GM19468 (cell line): Measurements from ENCODE around the gene SRPRA.
A peak's percentile ranks its signal among the peaks of the same experiment; 100 is the strongest.
"Not testable (repeated sequence)": the region's sequence is repeated elsewhere in the genome, so short reads cannot be mapped to it uniquely, and the experiment has no call there.

Source experiments
- ATAC-seq: cut with Tn5 transposase; IDR thresholded peaks from one replicate; pipeline ENCODE4 v1.9.1; 2021; ENCODE audit warnings: mild to moderate bottlenecking, moderate library complexity, moderate number of reproducible peaks; ENCODE audit not compliant: unreplicated experiment; ENCODE audit errors: extremely low read depth

SRPRA gene

GRCh38 chr11:126268708-126269579 lies at the start of gene SRPRA, which contains the start of gene FOXRED1:
Gene SRPRA (minus strand): TSS chr11:126268895. CDS start chr11:126268804, 91 bp downstream.
Gene FOXRED1 (plus strand): TSS chr11:126269154. CDS start chr11:126269207, 53 bp downstream.
- ATAC-seq: peak; percentile 96

- ATAC-seq: no peak
Observed at GRCh38 chr11:126317756-126318573, 49.3 kb upstream of the SRPRA start.

GRCh38 chr11:126317432-126317755 lies 48.7 kb upstream of the SRPRA start:
- no peak for ATAC-seq

GRCh38 chr11:126313826-126314225 lies 45.1 kb upstream of the SRPRA start:
- ATAC-seq: no peak

- no peak for ATAC-seq
Observed at GRCh38 chr11:126312961-126313360, 44.3 kb upstream of the SRPRA start.

GRCh38 chr11:126311401-126312291 lies 43.0 kb upstream of the SRPRA start:
- ATAC-seq: peak; percentile 78

- no peak for ATAC-seq
Observed at GRCh38 chr11:126310992-126311310, 42.3 kb upstream of the SRPRA start.

GRCh38 chr11:126310200-126310991 lies 41.7 kb upstream of the SRPRA start:
- ATAC-seq: no peak

- ATAC-seq: not testable (repeated sequence)
Observed at GRCh38 chr11:126308771-126309170, 40.1 kb upstream of the SRPRA start.

GRCh38 chr11:126308271-126308671 lies 39.6 kb upstream of the SRPRA start:
- no peak for ATAC-seq

GRCh38 chr11:126307706-126308105 lies 39.0 kb upstream of the SRPRA start:
- ATAC-seq: no peak

GRCh38 chr11:126305699-126306098 lies 37.0 kb upstream of the SRPRA start:
- no peak for ATAC-seq

GRCh38 chr11:126304457-126305075 lies 35.9 kb upstream of the SRPRA start:
- ATAC-seq: no peak

GRCh38 chr11:126303623-126304456 lies 35.1 kb upstream of the SRPRA start, which contains the start of gene DCPS:
Gene DCPS (plus strand): TSS chr11:126304060. CDS start chr11:126304081, 21 bp downstream.
- peak; percentile 81 for ATAC-seq

- ATAC-seq: no peak
Observed at GRCh38 chr11:126297004-126297403, 28.3 kb upstream of the SRPRA start.

- no peak for ATAC-seq
Observed at GRCh38 chr11:126293726-126294125, 25.0 kb upstream of the SRPRA start.

GRCh38 chr11:126290887-126291286 lies 22.2 kb upstream of the SRPRA start:
- no peak for ATAC-seq

GRCh38 chr11:126288237-126288636 lies 19.5 kb upstream of the SRPRA start:
- no peak for ATAC-seq
